Measurements from ENCODE around the gene PPP1R1B. TPM values are rescaled to one million over a fixed set of nuclear protein-coding genes. Genes with fewer than 3 reads are reported as not detected.

Gene PPP1R1B
- total RNA-seq, 6 experiments from 2014 or later = not detected

DNA sequence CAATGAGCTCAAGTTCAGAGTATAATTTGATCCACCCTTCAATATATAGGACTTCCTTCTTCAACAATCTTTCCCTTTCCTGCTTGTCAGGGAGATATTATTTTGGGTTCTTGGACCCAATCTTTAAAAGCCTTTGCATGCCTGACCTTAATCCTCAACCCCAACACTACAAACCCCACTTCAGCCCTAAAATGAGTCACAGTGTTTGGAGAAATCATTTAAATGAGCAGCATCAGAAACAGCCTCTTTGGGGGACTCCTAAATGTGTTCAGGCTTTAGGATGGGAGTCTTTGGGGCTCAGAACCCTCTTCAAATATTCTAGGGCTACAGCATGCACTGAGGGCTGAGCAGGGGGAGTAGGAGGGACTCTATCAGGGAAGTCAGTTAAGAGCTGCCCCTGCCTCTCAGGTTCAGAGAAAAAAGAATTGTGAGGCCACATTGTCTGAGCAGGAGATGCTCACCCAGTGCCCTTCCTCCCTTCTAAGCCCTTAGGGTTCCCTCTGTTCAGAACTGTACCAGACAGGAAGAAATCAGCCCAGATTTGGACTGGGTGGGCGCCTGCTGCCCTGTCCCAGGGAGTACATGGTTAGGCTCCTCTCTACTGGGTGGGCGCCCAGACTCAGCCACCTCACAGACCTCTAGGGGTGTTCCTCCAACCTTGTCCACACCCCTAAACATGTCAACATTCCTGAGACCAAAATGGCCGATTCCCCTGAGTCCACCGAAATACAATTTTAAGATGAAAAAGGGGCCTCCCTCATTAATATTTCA lies 24.0 kb upstream of the PPP1R1B start:
- peaks cover 71% of the 10 kb centered on the region for H3K27me3 Mint-ChIP-seq (ENCODE audit: insufficient read depth)
- H3K36me3 Mint-ChIP-seq (ENCODE audit: low read depth) = no peaks in the 10 kb centered on the region

DNA sequence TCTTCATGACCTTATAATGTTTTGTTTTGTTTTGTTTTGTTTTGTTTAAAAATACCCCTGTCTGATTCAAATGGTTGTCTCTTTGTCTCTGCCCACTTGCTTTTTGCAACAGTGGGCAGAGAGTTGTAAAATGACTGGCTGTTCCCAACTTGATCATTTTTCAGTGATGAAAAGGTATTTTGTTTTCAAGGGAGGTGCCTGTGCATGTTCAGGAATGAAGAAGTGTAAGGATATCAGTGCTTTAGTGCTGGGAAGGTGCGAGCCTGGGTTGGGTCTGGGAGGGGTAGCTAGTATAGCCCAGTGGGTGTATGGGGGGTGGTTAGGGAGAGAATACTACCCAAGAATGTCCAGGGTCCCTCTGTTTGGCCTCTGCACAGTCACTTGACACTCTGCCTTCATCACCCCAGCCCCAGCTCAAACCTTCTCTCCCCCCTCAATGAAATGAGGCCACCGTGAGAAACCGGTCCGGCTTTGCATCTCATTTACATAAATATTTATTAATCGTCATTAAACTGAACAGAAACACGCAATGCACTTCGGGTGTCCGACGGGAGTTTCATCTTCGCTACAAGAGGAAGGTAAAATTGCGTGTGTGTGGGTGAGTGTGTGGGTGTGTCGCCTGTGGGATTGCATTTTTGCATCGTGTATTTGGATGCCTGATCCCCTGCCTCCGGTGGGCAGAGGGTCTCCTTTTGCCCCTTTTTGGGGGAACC lies 23.3 kb upstream of the PPP1R1B start:
- Mint-ChIP-seq H3K4me1 (ENCODE audit: low read depth) (no peaks in the 10 kb centered on the region), H3K9me3 (no peaks in the 10 kb centered on the region), H3K27ac (no peak overlapping the region), H3K4me3 (no peak overlapping the region), H3K36me3 (ENCODE audit: low read depth) (no peaks in the 10 kb centered on the region), H3K27me3 (ENCODE audit: insufficient read depth) (peaks cover 64% of the 10 kb centered on the region)
- no peak for DNase-seq
- no peak for TF ChIP-seq CTCF (IDR thresholded peaks at IDR 0.05)

More for the DNA sequence above, 24.0 kb upstream of the PPP1R1B start:
- TF ChIP-seq CTCF (IDR thresholded peaks at IDR 0.05) = no peak
- no peak for DNase-seq
- no peak overlapping the region for H3K4me3 Mint-ChIP-seq
- H3K4me1 Mint-ChIP-seq (ENCODE audit: low read depth) = no peaks in the 10 kb centered on the region
- no peak overlapping the region for H3K27ac Mint-ChIP-seq
- H3K9me3 Mint-ChIP-seq = no peaks in the 10 kb centered on the region

GRCh38 chr17:39604911-39605491 lies 21.8 kb upstream of the PPP1R1B start:
- peaks cover 58% of the 10 kb centered on the region for H3K27me3 Mint-ChIP-seq (ENCODE audit: insufficient read depth)
- no peak for DNase-seq
- H3K27ac Mint-ChIP-seq = no peak overlapping the region
- H3K9me3 Mint-ChIP-seq = no peaks in the 10 kb centered on the region
- H3K4me3 Mint-ChIP-seq = no peak overlapping the region
- H3K36me3 Mint-ChIP-seq (ENCODE audit: low read depth) = no peaks in the 10 kb centered on the region
- TF ChIP-seq CTCF (IDR thresholded peaks at IDR 0.05) = no peak
- no peaks in the 10 kb centered on the region for H3K4me1 Mint-ChIP-seq (ENCODE audit: low read depth)

- no peak overlapping the region for H3K4me3 Mint-ChIP-seq
- no peak for DNase-seq
These were observed 21.0 kb upstream of the PPP1R1B start for GRCh38 chr17:39605492-39606433.

More at GRCh38 chr17:39605492-39606433, 21.0 kb upstream of the PPP1R1B start:
- H3K27me3 Mint-ChIP-seq (ENCODE audit: insufficient read depth) = peaks cover 53% of the 10 kb centered on the region
- H3K36me3 Mint-ChIP-seq (ENCODE audit: low read depth) = no peaks in the 10 kb centered on the region
- no peaks in the 10 kb centered on the region for H3K4me1 Mint-ChIP-seq (ENCODE audit: low read depth)
- TF ChIP-seq CTCF (IDR thresholded peaks at IDR 0.05) = no peak
- no peak overlapping the region for H3K27ac Mint-ChIP-seq
- H3K9me3 Mint-ChIP-seq = no peaks in the 10 kb centered on the region

Measured in HFFc6 (cell line).